Inflammatory macrophage treated with lipopolysaccharide for 1 hour (primary cell): ENCODE data around the gene STK39.

Source experiments
- DNase-seq, 2 donors: peaks; one replicate each; pipeline ENCODE4 v3.0.0-alpha.2; 2020 to 2022

STK39 gene

DNA sequence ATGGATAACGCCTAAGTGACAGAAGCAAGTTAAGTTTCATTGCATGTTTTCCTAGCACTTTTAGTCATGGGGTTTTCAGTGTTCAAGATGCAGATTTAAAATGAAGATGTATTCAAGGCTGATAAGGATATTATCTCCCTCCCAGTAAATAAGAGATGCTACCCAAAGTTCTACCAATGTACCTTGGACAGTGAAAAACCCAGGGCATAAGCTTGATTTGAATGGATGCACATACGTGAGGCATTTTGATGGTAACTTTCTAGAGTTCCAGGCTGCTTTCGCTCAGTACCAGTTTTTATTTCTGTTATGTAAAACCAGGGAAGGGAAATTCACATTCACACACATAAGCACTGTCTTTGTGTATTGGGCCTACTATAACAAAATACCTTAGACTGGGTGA lies 90.3 kb downstream of the STK39 start:
- DNase-seq = no peak

DNA sequence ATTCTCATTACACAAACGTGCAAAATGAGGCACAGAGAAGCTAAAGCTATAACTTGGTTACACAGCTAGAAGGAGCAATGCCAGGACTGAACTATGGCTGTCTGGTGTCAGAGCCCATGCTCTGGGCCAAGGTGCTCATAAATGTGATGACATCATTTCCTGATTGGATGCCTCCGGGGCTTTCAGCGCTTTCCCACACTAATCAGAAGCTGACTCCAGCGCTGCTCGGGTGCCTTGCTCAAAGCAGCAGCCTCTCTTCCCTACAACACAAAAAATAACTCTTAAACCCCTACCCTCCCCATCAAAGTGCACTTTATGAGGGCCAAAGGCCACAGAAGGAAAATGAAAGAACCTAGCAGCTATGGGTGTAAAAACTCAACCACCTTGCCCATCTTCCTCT lies 90.7 kb downstream of the STK39 start:
- no peak for DNase-seq

DNA sequence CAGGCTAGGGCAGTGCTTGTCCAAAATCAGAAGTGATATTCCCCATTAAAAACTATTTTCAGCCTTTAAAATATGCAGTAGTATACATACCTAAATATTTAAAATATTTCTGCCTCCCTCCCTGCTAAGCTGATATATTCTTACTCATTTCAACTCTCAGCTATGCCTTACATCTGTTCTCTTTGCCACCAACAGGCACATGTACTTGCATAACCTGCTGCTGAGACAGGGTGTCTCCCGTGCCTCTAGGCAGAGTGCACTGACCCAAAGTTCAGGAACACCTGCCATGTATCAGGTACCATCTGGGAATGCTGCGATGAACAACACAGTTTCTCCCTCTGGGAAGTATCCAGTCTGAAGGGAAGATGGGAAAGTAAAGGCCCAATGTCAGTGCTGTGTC lies 91.7 kb downstream of the STK39 start:
- DNase-seq = no peak

DNA sequence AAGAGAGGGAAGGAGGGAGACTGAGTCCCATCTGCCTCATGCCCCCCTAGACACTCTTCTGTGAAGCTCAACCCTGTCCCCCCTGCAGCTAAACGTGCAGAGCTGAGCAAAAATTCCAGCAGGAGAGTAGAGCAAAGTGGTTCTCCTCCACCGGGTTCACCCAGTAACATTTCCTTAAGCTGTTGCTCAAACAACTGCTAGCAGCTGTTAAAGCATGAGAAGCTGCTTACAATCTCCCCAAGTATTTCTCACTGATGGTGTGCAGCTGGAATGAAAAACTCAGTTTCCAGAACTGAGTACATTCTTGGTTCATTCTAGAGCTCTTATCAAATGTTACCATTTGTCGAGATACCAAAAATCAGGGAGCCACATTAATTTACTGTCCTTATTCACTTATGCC lies 92.3 kb downstream of the STK39 start:
- DNase-seq = no peak

DNA sequence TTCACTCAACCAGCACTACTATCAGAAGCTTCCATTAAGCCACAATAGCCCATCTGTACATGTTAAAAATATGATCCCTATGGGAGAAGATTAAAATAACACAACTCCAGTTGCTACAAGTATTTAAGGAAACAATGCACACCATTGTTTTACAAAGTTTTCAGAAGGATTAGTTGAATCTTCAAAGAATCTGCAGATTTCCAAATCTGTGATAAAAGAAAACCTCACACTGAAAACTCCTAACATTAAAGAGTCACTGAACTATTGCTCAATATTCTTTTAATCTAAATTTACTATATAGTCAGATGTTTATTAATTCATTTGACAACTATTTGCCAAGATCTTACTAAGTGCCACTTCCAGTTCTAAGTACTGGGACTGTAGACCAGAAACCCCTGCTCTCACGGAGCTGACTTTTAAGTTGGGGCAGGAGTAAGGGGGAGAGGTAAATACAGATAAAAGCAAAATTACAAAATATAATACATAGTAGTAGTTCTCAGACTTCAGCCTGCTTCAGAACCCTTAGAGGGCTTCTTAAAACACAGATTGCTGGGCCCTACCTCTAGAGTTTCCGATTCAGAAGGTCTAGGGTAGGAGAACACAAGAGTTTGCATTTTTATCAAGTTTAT lies 94.4 kb downstream of the STK39 start:
- DNase-seq = no peak

DNA sequence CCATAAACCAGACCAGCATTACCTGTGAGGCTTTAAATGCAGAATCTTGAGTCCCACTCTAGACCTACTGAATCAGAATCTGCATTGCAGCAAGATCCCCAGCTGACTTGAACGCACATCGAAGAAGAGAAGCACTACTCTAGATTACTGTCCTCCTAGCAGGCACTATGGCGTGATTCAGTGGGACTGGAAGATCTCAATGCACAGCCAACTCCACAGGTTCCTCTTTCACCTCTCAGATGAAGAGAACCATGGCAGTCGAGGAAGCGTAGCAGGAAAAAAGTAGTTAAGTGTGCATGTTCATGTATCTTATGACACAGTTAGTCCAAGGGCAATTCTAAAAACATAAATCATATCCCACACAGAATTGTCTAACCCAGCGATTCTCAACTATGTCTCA lies 97.4 kb downstream of the STK39 start:
- no peak for DNase-seq

DNA sequence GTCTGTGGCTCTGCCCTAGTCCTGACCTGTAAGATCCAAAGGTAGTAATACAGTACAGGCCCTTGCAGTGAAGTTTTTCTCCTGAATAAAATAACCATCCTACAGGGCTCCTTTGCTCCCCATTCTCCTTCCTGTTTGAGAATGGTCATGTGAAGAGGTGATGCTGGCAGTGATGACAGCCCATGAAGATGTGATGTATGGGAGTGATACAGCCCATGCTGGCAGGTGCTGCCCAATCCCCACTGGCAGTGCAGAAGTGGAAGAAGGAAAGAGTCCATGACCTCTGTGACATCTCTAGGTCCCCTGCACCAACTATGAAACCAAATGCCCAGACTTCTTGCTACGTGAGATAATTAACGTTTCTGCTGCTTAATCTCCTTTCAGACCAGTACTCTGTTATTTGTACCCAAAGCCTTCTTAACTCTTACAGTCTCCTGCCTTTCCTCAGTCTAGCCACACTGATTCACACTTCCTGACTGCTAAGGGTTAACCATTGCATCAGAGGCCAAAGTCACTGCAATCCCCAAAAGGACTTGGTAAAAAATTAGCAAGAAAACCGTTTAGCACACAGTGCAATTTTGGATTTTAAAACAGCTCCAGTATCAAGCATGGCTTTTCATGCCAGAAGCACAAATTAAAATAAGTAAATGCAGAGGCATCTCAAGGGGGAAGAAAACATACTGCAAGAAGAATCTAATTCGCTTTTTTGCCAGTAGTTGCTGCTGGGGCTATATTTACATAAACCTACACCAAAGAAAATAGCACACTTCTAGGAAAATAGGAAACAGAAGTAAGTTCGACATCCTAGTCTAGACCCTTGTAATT lies 98.0 kb downstream of the STK39 start:
- peak in 1 of 2 donors; percentile 29 for DNase-seq

DNA sequence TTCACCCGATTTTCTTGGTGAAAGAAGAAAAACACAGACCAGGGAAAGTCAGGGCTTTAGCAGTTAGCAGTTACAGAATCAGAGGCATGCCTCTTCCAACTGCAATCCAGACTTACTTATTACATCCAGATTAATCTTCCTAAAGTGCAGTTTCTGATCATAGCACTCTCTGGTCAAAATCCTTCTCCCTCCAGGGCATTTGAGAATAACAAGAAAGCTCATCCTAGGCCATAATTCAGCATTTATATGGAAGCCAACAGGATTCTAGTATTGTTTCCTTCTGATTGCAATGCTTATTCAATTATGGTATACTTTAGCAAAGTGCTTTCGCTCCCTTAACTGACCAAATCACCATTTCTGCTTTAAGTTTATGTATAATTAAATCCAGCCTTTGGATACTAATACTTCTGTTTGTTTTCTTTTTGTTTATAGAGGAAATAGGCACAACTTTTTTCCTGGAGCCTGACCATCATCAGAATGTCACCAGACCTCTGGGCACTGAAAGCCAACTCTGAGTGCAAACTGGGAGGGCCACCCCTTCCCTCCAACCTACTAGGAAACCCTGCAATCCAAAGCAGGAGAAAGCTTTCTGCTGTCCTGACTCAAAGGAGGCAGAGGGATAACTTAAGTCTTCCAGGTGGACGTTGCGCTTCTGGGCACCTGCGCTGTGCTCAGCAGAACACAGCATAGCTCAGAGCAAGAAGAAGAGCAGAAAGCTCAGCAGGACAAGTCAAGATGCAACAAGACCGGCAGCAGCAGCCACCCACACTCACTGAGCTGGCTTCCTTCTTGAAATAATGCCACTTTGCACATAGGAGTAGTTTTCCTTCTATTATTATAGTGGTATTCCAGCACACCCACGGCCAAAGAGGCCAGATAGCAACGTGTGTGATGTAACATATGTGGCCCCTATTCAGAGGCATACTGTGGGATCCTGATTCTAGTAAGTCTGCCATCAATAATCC lies 99.3 kb downstream of the STK39 start:
- peak in 1 of 2 donors; percentile 18 for DNase-seq

DNA sequence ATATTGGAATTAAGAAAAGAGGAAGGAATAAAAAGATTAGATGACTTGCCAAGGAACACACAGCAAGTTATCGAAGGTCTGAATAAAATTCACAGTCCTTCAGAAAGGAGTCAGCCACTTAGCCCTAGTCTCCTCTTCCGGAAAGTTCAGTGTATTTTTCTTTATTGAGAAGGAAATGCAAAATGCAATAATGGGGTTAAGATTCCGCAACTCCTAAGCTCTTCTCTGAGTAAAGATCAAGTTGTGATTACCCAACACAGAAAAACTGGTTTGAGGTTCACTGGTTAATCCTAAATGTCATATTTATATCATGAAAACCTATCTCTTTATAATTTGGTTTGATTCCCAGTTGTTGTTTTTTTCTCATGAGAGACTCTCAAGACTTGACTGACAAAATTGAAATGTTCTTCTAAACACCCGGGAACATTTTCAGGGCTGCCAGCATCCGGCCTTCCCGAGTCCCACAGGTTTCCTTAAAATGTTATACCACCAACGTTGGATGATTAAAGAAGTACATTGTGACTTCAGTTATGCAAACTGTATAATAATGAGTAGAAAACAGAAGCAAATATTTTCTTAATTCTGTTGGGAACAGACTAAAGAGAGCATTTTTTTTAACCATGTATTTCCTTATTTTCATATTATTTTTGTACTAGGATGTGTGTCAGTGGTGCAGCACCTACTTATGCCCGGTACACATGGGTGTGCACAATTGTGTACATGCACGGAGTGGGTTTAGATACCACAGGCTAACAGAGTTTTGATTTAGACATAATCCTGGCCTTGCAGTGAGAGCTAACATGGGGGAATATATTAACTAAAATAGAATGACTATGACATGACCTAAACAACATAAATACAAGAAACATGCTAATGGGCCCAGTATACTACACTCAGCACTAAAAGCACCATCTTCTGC lies 100.2 kb downstream of the STK39 start:
- peak; percentile 43 to 73 for DNase-seq

DNA sequence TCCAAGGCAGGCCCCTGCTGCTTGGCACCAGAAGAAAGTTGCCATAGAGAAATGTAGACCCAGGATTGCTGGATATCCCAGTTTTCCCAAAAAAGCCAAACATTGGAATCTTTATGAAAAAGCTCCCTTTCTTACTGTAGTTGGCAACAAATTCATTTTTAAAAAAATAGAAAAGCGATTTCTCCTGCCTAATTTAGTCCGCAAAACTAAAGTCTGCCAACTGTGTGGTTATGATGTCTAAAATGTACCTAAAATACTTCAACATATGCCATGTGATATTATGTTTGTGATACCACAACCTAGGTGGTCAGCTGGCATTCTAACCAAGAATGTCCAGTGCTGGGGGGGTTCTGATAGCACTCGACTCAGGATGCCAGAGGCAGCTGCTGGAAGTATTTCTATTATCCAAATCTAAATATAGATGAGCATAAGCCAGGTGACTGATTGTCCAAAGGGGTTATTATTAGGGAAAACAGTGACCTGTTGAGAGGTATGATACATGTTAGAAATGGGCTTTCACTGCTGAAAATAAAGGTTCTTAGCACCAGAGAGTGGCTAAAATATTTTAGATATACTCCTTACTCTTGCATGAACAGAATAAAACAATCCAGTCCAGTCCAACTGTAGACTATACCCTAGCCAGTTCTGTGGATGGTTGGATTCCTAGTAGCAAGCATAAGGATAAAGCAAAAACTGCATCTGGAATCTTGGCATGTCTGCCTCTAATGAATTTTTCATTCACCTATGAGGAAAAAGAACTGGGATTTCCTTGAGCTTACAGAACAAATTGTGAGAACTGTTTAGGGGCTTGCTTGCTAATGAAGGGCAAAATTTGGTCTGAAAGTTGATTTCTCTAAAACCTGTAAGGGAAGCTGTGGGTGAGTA lies 101.7 kb downstream of the STK39 start:
- DNase-seq = no peak

DNA sequence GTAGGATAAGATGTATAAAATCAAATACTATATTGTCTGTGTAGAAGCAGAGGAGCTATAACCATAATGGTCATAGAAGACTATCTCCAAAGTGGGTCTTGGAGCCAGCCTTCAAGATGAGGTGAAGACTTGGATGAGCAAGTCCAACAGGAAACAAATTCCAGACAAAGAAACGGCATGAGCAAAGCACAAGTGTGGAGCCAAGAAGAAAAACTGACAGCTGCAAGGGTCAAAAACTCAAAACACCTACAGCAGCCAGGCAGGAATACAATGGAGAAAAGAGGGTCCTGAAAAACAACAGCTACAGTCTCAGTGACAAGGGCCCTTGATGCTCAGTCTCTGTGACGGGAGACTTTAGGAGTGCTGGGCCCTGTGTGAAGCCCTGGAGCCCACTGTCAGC lies 102.4 kb downstream of the STK39 start:
- DNase-seq = no peak

DNA sequence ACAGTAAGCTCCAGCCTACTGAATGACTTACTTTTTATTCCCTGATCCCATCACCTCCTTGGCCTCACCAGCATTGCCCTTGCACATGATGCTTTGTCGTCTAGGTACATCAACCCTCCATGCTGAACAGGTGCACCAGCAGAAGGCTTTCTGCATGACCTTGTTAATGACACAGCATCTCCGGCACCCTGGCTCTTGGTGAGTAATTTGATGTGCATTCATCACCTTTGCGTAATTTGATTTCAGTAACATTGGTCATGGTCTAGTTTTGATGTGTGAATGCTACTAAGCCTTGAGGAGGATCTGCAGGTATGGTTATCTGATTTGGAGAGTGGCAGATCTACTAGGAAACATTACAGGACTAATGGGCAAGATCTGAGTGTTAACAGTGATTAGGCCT lies 103.6 kb downstream of the STK39 start:
- DNase-seq = no peak

DNA sequence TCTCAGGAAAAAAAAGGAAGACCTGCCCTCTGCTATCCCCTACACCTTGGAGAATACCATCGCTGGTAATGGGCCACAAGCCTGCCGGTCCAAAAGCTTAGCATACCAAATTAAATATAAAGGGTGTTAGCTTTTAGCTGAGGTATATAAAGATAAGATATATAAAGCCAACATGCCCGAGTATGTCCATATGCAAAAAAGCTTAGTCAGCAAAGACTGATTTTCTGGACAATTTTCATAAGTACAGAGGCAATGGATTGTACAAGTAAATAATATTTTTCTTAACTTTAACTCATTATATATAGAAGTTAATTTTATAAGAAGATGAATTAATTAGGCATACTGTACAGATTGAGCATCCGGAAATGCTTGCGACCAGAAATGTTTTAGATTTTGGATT lies 106.5 kb downstream of the STK39 start:
- DNase-seq = no peak

DNA sequence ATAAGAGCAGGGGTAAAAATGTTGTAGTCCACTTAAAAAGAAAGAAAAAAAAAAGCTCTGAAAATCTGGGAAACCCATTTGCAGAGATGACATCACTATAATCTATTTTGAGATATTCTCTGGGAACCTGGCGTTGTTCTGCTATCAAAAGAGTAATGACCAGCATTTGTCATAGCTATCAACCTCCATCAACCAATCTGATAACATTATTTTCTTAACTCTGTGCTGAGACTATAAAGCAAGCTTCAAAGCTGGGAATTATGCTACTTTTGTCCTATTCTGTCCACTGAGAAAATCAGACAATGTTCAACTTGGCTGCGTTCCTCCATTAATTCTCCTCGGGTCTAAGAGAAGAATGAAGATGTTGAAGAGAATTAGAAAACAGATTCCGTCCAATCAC lies 107.5 kb downstream of the STK39 start:
- no peak for DNase-seq

DNA sequence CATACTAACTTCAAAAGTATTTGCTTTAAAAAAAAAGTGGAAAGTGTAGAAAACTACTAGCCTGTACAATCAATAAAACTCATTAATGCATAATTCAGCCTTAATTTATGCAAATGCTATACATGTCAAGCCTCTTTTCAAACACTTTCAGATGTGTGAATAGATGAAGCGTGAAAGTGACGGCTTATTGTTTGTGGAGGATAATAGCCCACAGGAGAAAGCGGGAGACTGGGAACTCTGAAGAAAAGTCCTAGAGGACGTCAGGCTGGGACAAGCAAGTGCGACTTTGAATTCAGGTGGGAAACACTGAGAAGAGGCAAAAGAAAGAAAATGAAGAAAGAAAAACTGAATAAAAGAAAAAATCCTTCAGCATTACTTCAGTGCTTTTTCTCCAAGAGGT lies 108.5 kb downstream of the STK39 start:
- DNase-seq = no peak

DNA sequence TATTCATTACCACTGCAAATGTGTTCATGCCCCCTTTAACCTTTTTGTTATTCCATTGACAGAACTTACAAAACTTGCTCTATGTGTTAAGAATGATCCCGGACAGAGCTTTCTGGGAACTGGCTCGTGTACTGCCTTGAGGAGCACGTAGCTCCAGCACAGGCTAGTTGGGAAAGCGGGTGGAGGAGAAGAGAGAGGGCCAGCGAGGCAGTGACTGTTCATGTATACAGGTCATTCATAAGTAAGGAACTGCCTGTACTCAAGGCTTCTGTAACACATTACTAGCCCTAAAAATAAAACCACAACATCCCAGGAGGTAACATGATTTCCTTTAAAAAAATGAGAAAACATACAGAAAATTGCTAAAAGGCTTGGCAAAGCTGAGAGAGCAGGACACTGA lies 109.0 kb downstream of the STK39 start:
- DNase-seq = no peak

DNA sequence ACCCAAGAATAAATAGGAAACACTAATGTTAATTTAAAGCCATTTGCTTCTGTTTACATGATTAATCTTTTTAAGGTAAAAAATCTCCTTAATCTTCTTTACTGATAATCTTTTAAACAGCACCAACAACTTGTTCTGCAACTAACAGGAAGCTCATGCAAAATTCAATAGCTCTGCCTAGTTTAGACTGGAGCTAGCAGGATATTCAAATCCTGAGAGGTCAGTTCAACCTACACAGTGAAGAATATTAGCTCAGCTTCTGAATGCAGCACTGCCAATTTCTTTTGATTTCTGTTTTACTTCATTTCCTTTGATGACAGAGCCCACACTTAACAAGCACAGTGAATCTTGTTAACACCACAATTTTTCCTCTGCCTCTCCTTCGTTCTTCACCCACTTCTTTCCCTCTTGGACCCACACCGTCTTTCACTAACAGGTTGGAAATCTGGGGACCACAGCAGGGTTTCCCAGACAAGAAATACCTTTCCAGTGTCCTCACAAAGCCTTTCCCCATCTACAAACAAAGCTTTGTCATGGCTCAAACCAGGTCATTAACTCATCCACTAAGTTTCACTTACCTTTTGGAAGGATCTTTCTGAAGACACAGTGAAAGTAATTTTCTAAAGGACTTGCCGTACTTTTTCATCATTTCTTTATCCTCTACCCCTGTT lies 109.8 kb downstream of the STK39 start:
- DNase-seq = no peak

DNA sequence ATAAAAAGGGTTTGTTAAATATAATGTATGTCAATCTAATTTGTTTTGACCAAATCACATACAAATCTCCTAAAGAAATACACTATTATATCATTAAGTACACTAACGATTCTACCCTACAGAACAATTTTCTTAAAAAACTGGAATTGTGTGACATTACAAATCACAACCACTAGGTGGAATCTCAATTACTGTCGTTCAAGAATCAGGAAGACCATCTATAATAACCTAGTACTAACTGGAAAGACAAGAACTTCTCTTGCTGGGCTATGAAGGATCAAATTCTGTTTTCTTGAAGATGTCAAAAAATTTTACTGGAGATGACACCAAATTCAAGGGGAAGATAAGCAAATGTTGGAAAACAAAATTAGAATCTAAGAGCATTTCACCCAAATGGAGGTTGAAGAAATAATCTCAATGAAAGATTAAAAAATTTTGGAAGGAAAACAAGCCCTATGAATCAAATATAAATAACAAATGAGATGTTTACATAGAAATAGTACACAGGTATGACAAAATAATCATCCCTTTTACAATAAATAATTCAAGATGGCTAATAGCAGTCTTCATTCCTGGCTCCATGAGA lies 110.9 kb downstream of the STK39 start:
- DNase-seq = peak; percentile 39 to 80

DNA sequence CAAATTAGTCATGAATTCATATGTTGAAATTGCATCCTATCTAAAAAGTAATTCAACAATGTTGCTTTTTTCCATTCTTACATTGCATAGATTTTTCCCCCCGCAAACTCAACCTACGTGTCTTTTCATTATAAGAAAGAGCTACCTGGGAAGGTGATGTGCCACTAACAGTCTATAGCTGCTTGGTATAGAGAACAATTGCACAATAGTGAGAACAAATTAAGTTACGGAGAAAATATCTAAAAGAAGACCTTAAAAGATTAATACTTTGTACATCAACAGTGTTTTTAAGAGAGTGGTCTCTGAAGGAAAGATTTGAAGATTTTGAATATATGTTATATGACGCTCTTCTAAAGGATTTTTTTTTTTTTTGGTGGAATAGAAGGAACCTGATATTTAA lies 111.8 kb downstream of the STK39 start:
- DNase-seq = no peak

DNA sequence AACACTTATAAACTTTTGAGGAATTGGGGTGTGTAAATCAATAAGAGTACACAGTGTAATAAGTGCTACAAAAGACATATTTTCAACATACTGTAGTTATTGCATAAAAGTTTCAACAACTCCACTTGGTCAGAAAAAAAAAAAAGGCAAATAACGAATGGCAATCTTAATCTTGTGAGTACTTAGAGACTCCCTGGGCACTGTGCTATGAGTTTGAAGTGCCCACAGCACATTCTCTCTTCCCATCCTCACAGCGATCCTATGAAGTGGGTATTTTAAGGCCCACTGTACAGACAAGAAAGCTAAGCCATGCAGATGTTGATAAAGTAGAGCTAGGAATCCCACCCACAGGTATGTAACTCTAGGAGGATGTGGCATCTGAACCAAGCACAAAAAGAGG lies 112.3 kb downstream of the STK39 start:
- no peak for DNase-seq
